GM19099 (cell line): ENCODE data around the gene VPS13C.

Experiments
- POLR2A ChIP-seq: IDR thresholded peaks from 3 replicates; pipeline ENCODE4 v1.6.1; 2011; ENCODE audit warnings: low read depth; ENCODE audit not compliant: insufficient read length; ENCODE audit errors: extremely low read depth

The VPS13C gene

DNA sequence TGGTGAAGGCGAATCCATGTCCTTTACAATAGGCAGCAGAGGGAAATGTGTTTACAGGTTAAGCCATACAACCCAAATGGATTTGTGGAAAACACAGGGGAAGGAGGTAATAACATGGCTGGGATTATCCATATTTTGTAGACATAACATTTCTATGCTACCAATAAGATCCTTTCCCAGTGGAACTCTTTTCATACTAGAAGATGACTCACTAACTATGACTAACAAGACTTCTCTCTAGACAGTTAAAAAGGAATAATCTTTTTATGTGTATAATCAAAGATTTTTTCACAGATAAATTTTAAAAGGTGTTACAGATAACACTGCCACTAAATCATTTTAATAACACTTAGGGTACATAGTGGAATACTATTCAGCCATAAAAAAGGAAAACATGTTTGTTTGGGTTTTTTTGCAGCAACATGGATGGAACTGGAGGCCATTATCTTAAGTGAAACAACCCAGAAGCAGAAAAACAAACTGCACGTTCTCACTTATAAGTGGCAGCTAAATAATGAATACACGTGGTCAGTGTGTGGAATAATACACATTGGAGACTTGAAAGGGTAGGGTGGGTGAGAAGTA, 39.6 kb downstream of the VPS13C start:
- TF ChIP-seq POLR2A, result no peak

GRCh38 chr15:61997786-61998185, 62.5 kb downstream of the VPS13C start:
- TF ChIP-seq POLR2A, result no peak

GRCh38 chr15:61996056-61996635, 64.1 kb downstream of the VPS13C start:
- no peak for TF ChIP-seq POLR2A

DNA sequence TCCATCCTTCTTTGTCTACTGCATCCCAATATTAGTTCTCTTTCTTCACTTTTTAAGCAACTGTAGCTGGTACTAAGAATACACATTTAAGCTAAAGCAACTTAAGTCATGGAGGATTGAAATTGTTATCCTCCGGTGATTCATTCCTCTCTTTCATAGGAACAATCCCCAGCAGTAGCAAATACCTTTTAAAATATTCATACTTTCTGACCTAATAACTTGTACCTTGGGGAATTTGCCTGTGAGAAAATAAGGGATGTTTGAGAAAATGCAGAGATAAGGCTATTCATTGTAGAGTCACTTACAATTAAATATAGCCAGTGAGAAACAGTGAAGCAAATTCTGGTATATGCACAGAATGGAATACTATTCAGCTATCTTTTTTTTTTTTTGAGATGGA, 66.0 kb downstream of the VPS13C start:
- no peak for TF ChIP-seq POLR2A

GRCh38 chr15:61992518-61992917, 67.7 kb downstream of the VPS13C start:
- no peak for TF ChIP-seq POLR2A

- no peak for TF ChIP-seq POLR2A
Measured at GRCh38 chr15:61989667-61990066, 70.6 kb downstream of the VPS13C start.

DNA sequence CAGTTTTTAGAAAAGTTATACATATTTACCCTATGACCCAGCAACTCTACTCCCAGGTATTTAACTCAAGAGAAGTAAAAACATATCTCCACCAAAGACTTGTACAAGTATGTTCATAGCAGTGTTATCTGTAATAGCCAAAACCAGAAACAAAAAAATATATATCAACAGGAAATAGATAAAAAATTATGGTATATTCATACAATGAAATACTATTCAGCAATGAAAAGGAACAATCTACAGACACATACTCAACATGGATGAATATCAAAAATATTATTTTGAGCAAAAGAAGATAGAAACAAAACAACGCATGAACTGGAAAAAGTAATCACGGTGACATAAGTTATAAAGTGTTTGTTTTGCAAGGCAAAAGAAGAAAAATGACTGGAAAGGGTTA, 72.4 kb downstream of the VPS13C start:
- no peak for TF ChIP-seq POLR2A

DNA sequence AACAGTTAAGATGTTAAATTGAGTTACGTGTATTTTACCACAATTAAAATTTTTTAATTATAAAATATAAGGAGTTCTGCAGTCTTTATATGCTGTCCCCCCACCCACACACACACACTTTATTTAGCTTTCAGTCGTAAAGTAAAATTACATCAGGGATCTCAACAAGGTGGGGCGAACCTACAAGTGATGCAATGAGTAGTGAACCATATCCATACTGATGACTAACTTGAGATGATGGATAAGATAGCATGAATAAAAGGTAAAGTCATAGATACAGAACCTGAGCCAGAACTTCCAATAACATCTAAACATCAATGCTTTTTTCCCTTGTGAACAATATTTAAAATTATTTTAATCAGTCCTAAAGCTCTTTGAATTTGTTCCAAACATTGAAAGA, 77.2 kb downstream of the VPS13C start:
- no peak for TF ChIP-seq POLR2A

DNA sequence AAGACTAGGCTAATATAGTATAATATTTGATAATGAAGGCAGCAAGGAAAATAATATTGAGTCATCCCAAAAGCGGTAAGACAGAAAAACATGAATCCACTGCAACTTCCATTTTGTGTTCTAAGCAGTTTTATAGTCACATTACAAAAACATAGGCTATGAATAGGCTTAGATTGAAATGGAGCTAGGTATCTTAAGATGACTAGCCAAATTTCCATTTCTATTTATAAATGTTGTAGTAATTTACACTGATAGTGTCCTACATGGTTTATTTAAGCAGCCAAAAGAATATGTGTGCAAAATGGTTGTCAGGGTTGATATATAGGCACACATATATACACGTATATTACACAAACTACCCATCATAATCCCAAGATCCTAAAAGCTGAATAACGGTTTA, 82.0 kb downstream of the VPS13C start:
- no peak for TF ChIP-seq POLR2A

- TF ChIP-seq POLR2A, result no peak
Measured at GRCh38 chr15:61974759-61975158, 85.5 kb downstream of the VPS13C start.

GRCh38 chr15:61974118-61974517, 86.1 kb downstream of the VPS13C start:
- no peak for TF ChIP-seq POLR2A

DNA sequence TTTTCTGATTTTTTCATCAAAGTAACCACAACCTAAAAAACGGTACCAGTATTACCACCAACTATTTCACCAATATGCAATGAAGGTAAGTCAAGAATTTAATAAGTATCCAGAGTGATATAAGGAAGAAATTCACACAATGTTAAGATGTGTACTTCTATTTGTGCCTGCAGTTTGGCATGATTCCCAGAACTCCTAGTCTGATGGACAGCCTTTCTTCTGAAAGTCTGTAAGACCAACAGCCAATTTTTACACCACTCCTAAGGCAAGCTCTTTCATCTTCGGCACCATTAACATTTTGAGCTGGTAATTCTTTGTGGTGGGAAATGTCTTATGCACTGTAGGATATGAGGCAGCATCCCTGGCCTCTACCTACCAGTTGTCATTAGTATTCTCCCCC, 108.3 kb downstream of the VPS13C start:
- no peak for TF ChIP-seq POLR2A

- no peak for TF ChIP-seq POLR2A
Measured at GRCh38 chr15:61946778-61947177, 113.5 kb downstream of the VPS13C start.

GRCh38 chr15:61943992-61944391, 116.3 kb downstream of the VPS13C start:
- TF ChIP-seq POLR2A, result no peak

GRCh38 chr15:61938249-61938648, 122.0 kb downstream of the VPS13C start:
- TF ChIP-seq POLR2A, result no peak

GRCh38 chr15:61936528-61937195, 123.6 kb downstream of the VPS13C start:
- TF ChIP-seq POLR2A, result no peak
